Keratinocyte (primary cell): Measurements from ENCODE around the gene ZNF354C. TPM values are rescaled to one million over a fixed set of nuclear protein-coding genes. Genes with fewer than 3 reads are reported as not detected.

Experiments used
- DNase-seq: peaks from one replicate; pipeline ENCODE4 v3.0.0-alpha.2; 2011; ENCODE audit warnings: low read depth, missing footprints, low spot score
- FAIRE-seq: peaks from 2 replicates; lab custom pipeline; 2011; peaks lifted over from hg19 to GRCh38; lab: Jason Lieb, UNC
- H2AFZ ChIP-seq: 2 replicates; pipeline ENCODE4 v1.6.0; 2012; ENCODE audit warnings: low read length, control low read depth, inconsistent platforms; ENCODE audit not compliant: control insufficient read depth
- H3K27ac ChIP-seq: 2 replicates; pipeline ENCODE4 v1.5.1; 2011; ENCODE audit warnings: low read length; ENCODE audit not compliant: control insufficient read depth, insufficient read depth
- H3K27me3 ChIP-seq: 3 replicates; pipeline ENCODE4 v1.6.0; 2011; ENCODE audit warnings: low read length; ENCODE audit not compliant: control insufficient read depth, insufficient read depth; ENCODE audit errors: extremely low read depth
- H3K36me3 ChIP-seq, 2 experiments: 2 replicates in 1 of 2; 3 replicates in 1 of 2; pipeline ENCODE4 v1.5.1; 2011; ENCODE audit warnings: low read length in 2 of 2, mild to moderate bottlenecking in 1 of 2; ENCODE audit not compliant: control insufficient read depth in 2 of 2, insufficient read depth in 2 of 2; ENCODE audit errors: extremely low read depth in 1 of 2
- H3K4me1 ChIP-seq: 3 replicates; pipeline ENCODE4 v1.5.1; 2011; ENCODE audit warnings: low read length; ENCODE audit not compliant: control insufficient read depth, insufficient read depth; ENCODE audit errors: extremely low read depth
- H3K4me2 ChIP-seq: 3 replicates; pipeline ENCODE4 v1.6.0; 2011; ENCODE audit warnings: low read depth, low read length; ENCODE audit not compliant: control insufficient read depth, insufficient read depth; ENCODE audit errors: extremely low read depth
- H3K4me3 ChIP-seq, 3 experiments: fragments of 200-600 bp in 1 of 3; sonication (generic) in 1 of 3; 2 replicates in 2 of 3; 3 replicates in 1 of 3; pipeline ENCODE4 v1.5.1; 2011 to 2016; ENCODE audit warnings: low read length in 3 of 3, mild to moderate bottlenecking in 3 of 3, control low read depth in 2 of 3, inconsistent platforms in 1 of 3, low read depth in 1 of 3, mixed read lengths in 1 of 3, mixed run types in 1 of 3, moderate library complexity in 1 of 3; ENCODE audit not compliant: control insufficient read depth in 2 of 3, insufficient read depth in 2 of 3; ENCODE audit errors: extremely low read depth in 1 of 3
- H3K79me2 ChIP-seq: 2 replicates; pipeline ENCODE4 v1.6.0; 2012; ENCODE audit warnings: low read length; ENCODE audit not compliant: control insufficient read depth, insufficient read depth
- H3K9ac ChIP-seq: 3 replicates; pipeline ENCODE4 v1.6.0; 2011; ENCODE audit warnings: low read length; ENCODE audit not compliant: control insufficient read depth, insufficient read depth; ENCODE audit errors: extremely low read depth
- H3K9me1 ChIP-seq: 3 replicates; pipeline ENCODE4 v1.6.0; 2011; ENCODE audit warnings: low read length; ENCODE audit not compliant: control insufficient read depth, insufficient read depth; ENCODE audit errors: extremely low read depth
- H3K9me3 ChIP-seq: 2 replicates; pipeline ENCODE4 v1.5.1; 2012; ENCODE audit warnings: low read depth, low read length; ENCODE audit not compliant: control insufficient read depth
- H4K20me1 ChIP-seq: 3 replicates; pipeline ENCODE4 v1.6.0; 2011; ENCODE audit warnings: low read length; ENCODE audit not compliant: control insufficient read depth, insufficient read depth; ENCODE audit errors: extremely low read depth
- EZH2 ChIP-seq: IDR thresholded peaks from one replicate; pipeline ENCODE4 v1.6.1; 2012; ENCODE audit warnings: inconsistent platforms, mild to moderate bottlenecking, low read length, moderate library complexity
- dilution Hi-C: fragments of 300-500 bp; cut with MboI; formaldehyde crosslinking; loops from one replicate; pipeline ENCODE4 v1.7.0; 2020; ENCODE audit warnings: low sequenced_read_pairs; ENCODE audit not compliant: extremely low pct_ligation_motif_present
- polyA plus RNA-seq, 5 experiments: library from polyadenylated mRNA; depleted of rRNA in 3 of 5; stranded (reverse) in 3 of 5; stranded (forward) in 1 of 5; unstranded in 1 of 5; fragments of >200 nt; gene quantifications; 1 replicate in 1 of 5; 2 replicates in 3 of 5; 3 replicates in 1 of 5; pipeline versions ENCODE4 v1.2.1 to v1.2.3, GENCODE V29; 2011 to 2012; ENCODE audit warnings: missing spikeins in 2 of 5, low read depth in 1 of 5, low replicate concordance in 1 of 5
- TF ChIP-seq, protein P1 (sequence below), 3 experiments: IDR thresholded peaks in 1 of 3; conservative IDR thresholded peaks in 1 of 3; optimal IDR thresholded peaks in 1 of 3; 2 replicates in 2 of 3; 3 replicates in 1 of 3; pipeline versions ENCODE3 to v1.5.1; 2011; ENCODE audit warnings: low read length in 3 of 3, mild to moderate bottlenecking in 3 of 3, moderate library complexity in 2 of 3, control low read depth in 1 of 3, inconsistent platforms in 1 of 3; ENCODE audit not compliant: insufficient read depth in 2 of 3; ENCODE audit errors: extremely low read depth in 1 of 3

The ZNF354C gene
- polyA plus RNA-seq, 1 donor (not counting 4 experiments of a cell fraction or from before 2014, with no cell fraction given): 2.7 TPM

GRCh38 chr5:179123491-179124272, 63.5 kb downstream of the ZNF354C start:
- no peak overlapping the region for H2AFZ ChIP-seq
- H3K4me3 ChIP-seq: no peak overlapping the region
- FAIRE-seq: no peak
- no peak overlapping the region for H3K27ac ChIP-seq
- H3K9me3 ChIP-seq: peaks cover 12% of the 10 kb centered on the region
- no peaks in the 10 kb centered on the region for H3K27me3 ChIP-seq
- no peak for DNase-seq
- no peaks in the 10 kb centered on the region for H3K36me3 ChIP-seq
- no peak overlapping the region for H3K9ac ChIP-seq
- no peak overlapping the region for H3K4me2 ChIP-seq
- dilution Hi-C loops: no loop called here
- no peaks in the 10 kb centered on the region for H4K20me1 ChIP-seq
- no peak for TF ChIP-seq EZH2
- TF ChIP-seq, protein P1, sequence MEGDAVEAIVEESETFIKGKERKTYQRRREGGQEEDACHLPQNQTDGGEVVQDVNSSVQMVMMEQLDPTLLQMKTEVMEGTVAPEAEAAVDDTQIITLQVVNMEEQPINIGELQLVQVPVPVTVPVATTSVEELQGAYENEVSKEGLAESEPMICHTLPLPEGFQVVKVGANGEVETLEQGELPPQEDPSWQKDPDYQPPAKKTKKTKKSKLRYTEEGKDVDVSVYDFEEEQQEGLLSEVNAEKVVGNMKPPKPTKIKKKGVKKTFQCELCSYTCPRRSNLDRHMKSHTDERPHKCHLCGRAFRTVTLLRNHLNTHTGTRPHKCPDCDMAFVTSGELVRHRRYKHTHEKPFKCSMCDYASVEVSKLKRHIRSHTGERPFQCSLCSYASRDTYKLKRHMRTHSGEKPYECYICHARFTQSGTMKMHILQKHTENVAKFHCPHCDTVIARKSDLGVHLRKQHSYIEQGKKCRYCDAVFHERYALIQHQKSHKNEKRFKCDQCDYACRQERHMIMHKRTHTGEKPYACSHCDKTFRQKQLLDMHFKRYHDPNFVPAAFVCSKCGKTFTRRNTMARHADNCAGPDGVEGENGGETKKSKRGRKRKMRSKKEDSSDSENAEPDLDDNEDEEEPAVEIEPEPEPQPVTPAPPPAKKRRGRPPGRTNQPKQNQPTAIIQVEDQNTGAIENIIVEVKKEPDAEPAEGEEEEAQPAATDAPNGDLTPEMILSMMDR (optimal IDR thresholded peaks at IDR 0.05 in 1 of 3, IDR thresholded peaks at IDR 0.05 in 1 of 3, conservative IDR thresholded peaks at IDR 0.05 in 1 of 3; ENCODE audit: extremely low read depth in 1 of 3, insufficient read depth in 2 of 3, low read length in 3 of 3): no peak
- no peaks in the 10 kb centered on the region for H3K4me1 ChIP-seq
- no peaks in the 10 kb centered on the region for H3K79me2 ChIP-seq
- no peaks in the 10 kb centered on the region for H3K9me1 ChIP-seq

DNA sequence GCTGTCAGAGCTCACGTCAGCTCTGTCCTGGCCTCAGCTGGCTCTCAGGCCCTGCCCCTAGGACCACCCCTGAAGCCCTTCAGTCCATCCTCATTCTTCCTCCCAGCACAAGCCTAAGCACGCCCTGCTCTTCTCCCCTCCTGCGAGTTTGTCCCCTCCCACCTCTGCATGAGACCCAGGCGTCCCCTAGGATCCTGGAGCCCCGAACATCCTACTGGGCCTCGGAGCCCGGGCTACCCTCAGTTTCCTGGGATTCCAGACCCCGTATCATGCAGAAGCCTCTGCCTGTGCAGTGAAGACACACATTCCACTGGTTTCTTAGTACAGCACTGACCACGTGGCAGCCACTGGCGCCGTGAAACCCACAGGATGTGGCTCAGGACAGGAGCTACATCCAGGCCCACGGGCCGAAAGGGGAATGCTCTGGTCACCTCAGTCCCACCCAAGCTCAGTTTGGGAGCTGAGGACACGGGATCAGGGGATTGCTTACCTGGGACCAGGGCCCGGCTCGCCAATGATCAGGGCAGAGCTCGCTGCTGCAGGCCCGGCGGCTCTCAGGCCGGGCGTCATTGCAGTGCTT, 64.2 kb downstream of the ZNF354C start:
- H3K9ac ChIP-seq: no peak overlapping the region
- H3K4me1 ChIP-seq: no peaks in the 10 kb centered on the region
- H3K9me3 ChIP-seq: peaks cover 16% of the 10 kb centered on the region
- FAIRE-seq: no peak
- no peak overlapping the region for H3K4me3 ChIP-seq
- no peak overlapping the region for H3K27ac ChIP-seq
- no peaks in the 10 kb centered on the region for H3K9me1 ChIP-seq
- H3K36me3 ChIP-seq: no peaks in the 10 kb centered on the region
- no peak overlapping the region for H3K4me2 ChIP-seq
- H2AFZ ChIP-seq: no peak overlapping the region
- TF ChIP-seq, protein P1 (optimal IDR thresholded peaks at IDR 0.05 in 1 of 3, IDR thresholded peaks at IDR 0.05 in 1 of 3, conservative IDR thresholded peaks at IDR 0.05 in 1 of 3; ENCODE audit: extremely low read depth in 1 of 3, insufficient read depth in 2 of 3, low read length in 3 of 3): no peak
- TF ChIP-seq EZH2: no peak
- no peak for DNase-seq
- dilution Hi-C loops: no loop called here
- no peaks in the 10 kb centered on the region for H3K27me3 ChIP-seq
- no peaks in the 10 kb centered on the region for H3K79me2 ChIP-seq
- H4K20me1 ChIP-seq: no peaks in the 10 kb centered on the region
